ENCODE measurements around the gene KLK6.

KLK6 gene

DNA sequence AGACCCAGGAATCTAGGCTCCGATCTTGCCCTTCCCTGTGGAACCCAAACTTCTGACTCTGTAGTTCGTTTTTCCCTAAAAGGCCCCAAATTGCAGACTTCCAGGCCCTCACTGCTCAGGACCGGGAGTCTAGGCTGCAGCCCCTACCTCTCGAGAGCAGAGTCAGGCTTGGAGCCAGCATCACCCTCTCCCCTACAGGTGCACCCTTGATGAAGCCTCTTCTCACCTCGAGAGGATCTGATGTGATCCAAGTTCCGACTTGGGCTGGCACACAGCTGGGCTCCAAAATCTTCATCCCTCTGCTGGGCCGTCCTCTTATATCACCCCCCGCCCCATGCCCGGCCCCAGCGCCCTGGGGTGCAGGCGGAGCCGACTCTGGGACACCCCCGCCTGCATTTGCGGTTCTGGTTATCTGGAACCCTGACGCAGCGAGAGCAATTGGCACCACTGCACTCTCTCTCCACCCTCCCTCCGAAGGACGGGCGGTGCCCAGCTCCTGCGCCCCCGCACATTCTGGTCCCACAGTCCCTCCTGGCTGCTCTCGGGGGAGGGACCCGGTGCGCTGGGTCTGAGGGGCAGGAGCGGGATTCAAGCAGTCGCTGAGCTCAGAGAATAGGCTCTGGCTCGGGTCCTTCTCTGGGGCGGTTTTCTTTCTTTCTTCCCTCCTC lies 14.4 kb upstream of the KLK6 start, which contains the start of gene KLK7:
TSS of gene KLK7 (minus strand) at position 293 of the 668 bp plus-strand sequence. CDS start 1,518 bp downstream, outside the sequence.
- H3K36me3 Mint-ChIP-seq (ENCODE audit: low read depth) = no peaks in the 10 kb centered on the region
- H3K27me3 Mint-ChIP-seq (ENCODE audit: low read depth) = peaks cover 53% of the 10 kb centered on the region
- H3K4me3 Mint-ChIP-seq = no peak within 1 kb of the TSS
- TF ChIP-seq, protein P1, sequence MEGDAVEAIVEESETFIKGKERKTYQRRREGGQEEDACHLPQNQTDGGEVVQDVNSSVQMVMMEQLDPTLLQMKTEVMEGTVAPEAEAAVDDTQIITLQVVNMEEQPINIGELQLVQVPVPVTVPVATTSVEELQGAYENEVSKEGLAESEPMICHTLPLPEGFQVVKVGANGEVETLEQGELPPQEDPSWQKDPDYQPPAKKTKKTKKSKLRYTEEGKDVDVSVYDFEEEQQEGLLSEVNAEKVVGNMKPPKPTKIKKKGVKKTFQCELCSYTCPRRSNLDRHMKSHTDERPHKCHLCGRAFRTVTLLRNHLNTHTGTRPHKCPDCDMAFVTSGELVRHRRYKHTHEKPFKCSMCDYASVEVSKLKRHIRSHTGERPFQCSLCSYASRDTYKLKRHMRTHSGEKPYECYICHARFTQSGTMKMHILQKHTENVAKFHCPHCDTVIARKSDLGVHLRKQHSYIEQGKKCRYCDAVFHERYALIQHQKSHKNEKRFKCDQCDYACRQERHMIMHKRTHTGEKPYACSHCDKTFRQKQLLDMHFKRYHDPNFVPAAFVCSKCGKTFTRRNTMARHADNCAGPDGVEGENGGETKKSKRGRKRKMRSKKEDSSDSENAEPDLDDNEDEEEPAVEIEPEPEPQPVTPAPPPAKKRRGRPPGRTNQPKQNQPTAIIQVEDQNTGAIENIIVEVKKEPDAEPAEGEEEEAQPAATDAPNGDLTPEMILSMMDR (IDR thresholded peaks at IDR 0.05; ENCODE audit: unreplicated experiment in 3 of 3) = no peak
- no peaks in the 10 kb centered on the region for H3K9me3 Mint-ChIP-seq
- peaks cover 9% of the 10 kb centered on the region for H3K4me1 Mint-ChIP-seq
- H3K27ac Mint-ChIP-seq = no peak within 1 kb of the TSS

DNA sequence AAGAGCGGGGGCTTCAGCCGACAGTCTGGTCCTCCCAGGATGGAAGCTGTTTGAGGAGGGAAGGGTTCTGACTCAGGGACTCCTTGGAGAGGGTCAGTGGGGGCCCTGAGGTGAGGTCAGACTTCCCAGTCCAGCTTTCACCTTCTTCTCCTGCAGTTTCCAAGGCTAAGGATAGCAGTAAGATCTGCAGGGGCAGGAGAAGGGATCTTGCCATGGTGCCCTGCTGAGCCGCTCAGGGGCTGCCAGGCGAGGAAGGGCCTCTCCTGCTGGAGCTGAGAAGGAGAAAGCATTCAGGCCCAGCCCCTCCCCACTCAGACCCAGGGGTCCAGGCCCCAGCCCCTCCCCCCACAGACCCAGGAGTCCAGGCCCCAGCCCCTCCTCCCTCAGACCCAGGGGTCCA lies 12.8 kb upstream of the KLK6 start:
- Mint-ChIP-seq H3K4me3 (no peak overlapping the region), H3K36me3 (ENCODE audit: low read depth) (no peaks in the 10 kb centered on the region), H3K9me3 (no peaks in the 10 kb centered on the region), H3K27me3 (ENCODE audit: low read depth) (peaks cover 48% of the 10 kb centered on the region), H3K27ac (no peak overlapping the region), H3K4me1 (peaks cover 11% of the 10 kb centered on the region)
- TF ChIP-seq, protein P1 (IDR thresholded peaks at IDR 0.05; ENCODE audit: unreplicated experiment in 3 of 3) = no peak

DNA sequence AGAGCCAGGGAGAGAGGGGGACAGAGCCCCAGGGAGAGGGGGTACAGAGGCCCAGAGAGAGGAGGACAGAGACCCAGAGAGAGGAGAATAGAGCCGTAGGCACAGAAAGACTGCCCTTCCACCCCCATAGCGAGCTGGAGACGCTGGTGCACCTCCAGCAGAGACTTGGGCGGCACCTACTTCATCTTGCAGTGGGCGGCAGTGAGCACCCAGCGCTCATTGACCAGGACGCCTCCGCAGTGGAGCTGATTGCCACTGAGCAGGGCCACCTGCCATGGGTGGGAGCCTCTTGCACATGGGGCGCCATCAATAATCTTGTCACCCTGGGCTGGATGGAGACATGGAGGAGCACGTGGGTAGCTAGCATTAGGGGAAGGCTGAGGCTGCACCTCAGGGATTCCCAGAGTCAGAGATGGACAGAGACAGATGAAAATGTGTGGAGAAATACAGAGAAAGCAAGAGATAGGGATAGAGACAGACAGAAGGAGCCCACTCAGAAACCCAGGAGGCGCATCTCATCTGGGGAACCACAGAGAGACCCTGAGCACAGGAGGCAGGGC lies 12.3 kb upstream of the KLK6 start:
- peaks cover 43% of the 10 kb centered on the region for H3K27me3 Mint-ChIP-seq (ENCODE audit: low read depth)
- TF ChIP-seq, protein P1 (IDR thresholded peaks at IDR 0.05; ENCODE audit: unreplicated experiment in 3 of 3) = no peak
- no peak overlapping the region for H3K4me3 Mint-ChIP-seq
- peaks cover 11% of the 10 kb centered on the region for H3K4me1 Mint-ChIP-seq
- no peak overlapping the region for H3K27ac Mint-ChIP-seq
- no peaks in the 10 kb centered on the region for H3K9me3 Mint-ChIP-seq
- no peaks in the 10 kb centered on the region for H3K36me3 Mint-ChIP-seq (ENCODE audit: low read depth)

DNA sequence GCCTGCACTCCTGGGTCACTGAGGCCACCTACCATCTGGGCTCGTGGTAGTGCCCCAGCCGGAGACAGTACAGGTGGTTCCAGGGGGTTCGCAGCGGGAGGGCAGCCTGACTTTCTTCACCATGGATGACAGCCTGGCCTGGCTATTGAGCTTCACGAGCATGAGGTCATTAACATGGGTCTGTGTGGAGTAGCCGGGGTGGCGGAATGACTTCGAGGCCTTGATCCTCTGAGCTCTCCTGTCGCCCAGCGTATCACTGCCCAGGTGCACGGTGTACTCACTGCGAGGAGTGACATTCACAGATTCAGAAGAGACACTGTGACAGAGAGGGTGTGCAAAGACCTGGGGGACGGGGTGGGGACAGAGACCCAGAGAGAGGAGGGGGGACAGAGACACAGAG lies 10.8 kb upstream of the KLK6 start:
- Mint-ChIP-seq H3K4me1 (peaks cover 11% of the 10 kb centered on the region), H3K27ac (no peak overlapping the region), H3K27me3 (ENCODE audit: low read depth) (peaks cover 41% of the 10 kb centered on the region), H3K4me3 (no peak overlapping the region), H3K9me3 (no peaks in the 10 kb centered on the region), H3K36me3 (ENCODE audit: low read depth) (no peaks in the 10 kb centered on the region)
- TF ChIP-seq, protein P1 (IDR thresholded peaks at IDR 0.05; ENCODE audit: unreplicated experiment in 3 of 3) = no peak

DNA sequence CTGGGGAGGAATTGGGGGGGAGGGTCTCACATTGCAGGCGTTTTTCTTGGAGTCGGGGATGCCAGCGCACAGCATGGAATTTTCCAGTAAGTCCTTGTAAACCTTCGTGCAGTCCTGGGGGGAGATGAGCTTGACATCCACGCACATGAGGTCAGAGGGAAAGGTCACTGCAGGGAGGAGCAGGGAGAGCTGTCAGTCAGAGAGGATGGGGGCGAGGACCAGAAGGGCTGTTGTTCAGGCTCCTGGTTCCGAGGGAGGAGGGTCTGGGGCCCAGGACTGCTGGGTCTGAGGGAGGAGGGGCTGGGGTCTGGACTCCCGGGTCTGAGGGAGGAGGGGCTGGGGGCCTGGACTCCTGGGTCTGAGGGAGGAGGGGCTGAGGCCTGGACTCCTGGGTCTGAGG lies 10.4 kb upstream of the KLK6 start:
- H3K27ac Mint-ChIP-seq = no peak overlapping the region
- H3K27me3 Mint-ChIP-seq (ENCODE audit: low read depth) = peaks cover 37% of the 10 kb centered on the region
- no peaks in the 10 kb centered on the region for H3K9me3 Mint-ChIP-seq
- H3K36me3 Mint-ChIP-seq (ENCODE audit: low read depth) = no peaks in the 10 kb centered on the region
- TF ChIP-seq, protein P1 (IDR thresholded peaks at IDR 0.05; ENCODE audit: unreplicated experiment in 3 of 3) = no peak
- H3K4me3 Mint-ChIP-seq = no peak overlapping the region
- H3K4me1 Mint-ChIP-seq = peaks cover 11% of the 10 kb centered on the region

Measured in nephron (organoid).